K562 (cell line): Measurements from ENCODE around the gene ADORA2A. TPM values are rescaled to one million over a fixed set of nuclear protein-coding genes. Genes with fewer than 3 reads are reported as not detected.

Experiments
- ATAC-seq: fragments of 200-7000 bp; cut with Tn5 transposase; 3 replicates; pipeline ENCODE4 v1.9.1; 2020; ENCODE audit warnings: moderate library complexity
- BruUV-seq: library from RNA; stranded (reverse); fragments of 400-500 nt; replicated peaks from 2 replicates; lab custom pipeline; 2021; lab: Mats Ljungman, UMichigan
- CTCF ChIA-PET: fragments of 300-600 bp; formaldehyde crosslinking; extraction: SDS; loops from one replicate; lab custom pipeline; 2021; ENCODE audit warnings: low intra/inter-chr PET ratio; lab: Yijun Ruan, JAX
- POLR2A ChIA-PET: fragments of 300-600, 350-650 bp; sonication (Branson Sonifier 250); formaldehyde crosslinking; extraction: SDS; loops from one replicate; lab custom pipeline; 2021; ENCODE audit warnings: antibody characterized with exemption, inconsistent platforms; lab: Yijun Ruan, JAX
- DNase-seq, 4 experiments: peaks; one replicate each; pipeline versions ENCODE4 v3.0.0 to v3.0.0-alpha.2; 2011 to 2018; ENCODE audit warnings: low spot score in 3 of 4, mixed read lengths in 3 of 4; ENCODE audit errors: extremely low read depth in 1 of 4
- FAIRE-seq: peaks from 2 replicates; lab custom pipeline; 2011; peaks lifted over from hg19 to GRCh38; lab: Jason Lieb, UNC
- H2AFZ ChIP-seq: 2 replicates; pipeline ENCODE4 v1.6.0; 2011; ENCODE audit warnings: low read depth, low read length, control low read depth, inconsistent platforms
- H3K27ac ChIP-seq: fragments of 200-600 bp; 3 replicates; pipeline ENCODE4 v1.8.0; 2011; ENCODE audit warnings: low read depth, mild to moderate bottlenecking, control low read depth, inconsistent platforms, low read length, moderate library complexity, mixed read lengths; ENCODE audit errors: extremely low read depth
- H3K27me3 ChIP-seq, 2 experiments: fragments of 300-600 bp in 1 of 2; 2 replicates in 1 of 2; 3 replicates in 1 of 2; pipeline versions ENCODE4 v1.6.0 to v1.8.0; 2011; ENCODE audit warnings: inconsistent platforms in 2 of 2, low read length in 2 of 2, mild to moderate bottlenecking in 1 of 2, mixed read lengths in 1 of 2, moderate library complexity in 1 of 2; ENCODE audit not compliant: control insufficient read depth in 2 of 2, insufficient read depth in 2 of 2
- H3K36me3 ChIP-seq: fragments of 300-600 bp; 3 replicates; pipeline ENCODE4 v1.8.0; 2011; ENCODE audit warnings: mild to moderate bottlenecking, low read length, inconsistent platforms; ENCODE audit not compliant: control insufficient read depth, insufficient read depth
- H3K4me1 ChIP-seq, 2 experiments: fragments of 200-600 bp in 1 of 2; replicated peaks in 1 of 2; 2 replicates in 1 of 2; 3 replicates in 1 of 2; pipeline versions ENCODE4 v1.5.1 to v1.8.0; 2011; ENCODE audit warnings: inconsistent platforms in 2 of 2, low read length in 2 of 2, mild to moderate bottlenecking in 1 of 2, mixed read lengths in 1 of 2, moderate library complexity in 1 of 2; ENCODE audit not compliant: control insufficient read depth in 2 of 2, insufficient read depth in 2 of 2
- H3K4me2 ChIP-seq: 2 replicates; pipeline ENCODE4 v1.6.1; 2011; ENCODE audit warnings: low read length, control low read depth, inconsistent platforms, mixed read lengths; ENCODE audit not compliant: insufficient read depth
- H3K4me3 ChIP-seq: fragments of 200-600 bp; sonication (generic), shearing (Covaris generic); 2 replicates; pipeline ENCODE4 v1.5.1; 2016; ENCODE audit warnings: control low read depth, inconsistent platforms
- H3K79me2 ChIP-seq: fragments of 200-600 bp; 3 replicates; pipeline ENCODE4 v1.8.0; 2011; ENCODE audit warnings: low read length, inconsistent platforms; ENCODE audit not compliant: control insufficient read depth, insufficient read depth
- H3K9ac ChIP-seq, 2 experiments: 2 replicates each; pipeline versions ENCODE4 v1.6.0 to v1.6.1; 2011; ENCODE audit warnings: low read depth in 2 of 2, low read length in 2 of 2, control low read depth in 1 of 2, inconsistent platforms in 1 of 2, mild to moderate bottlenecking in 1 of 2, mixed read lengths in 1 of 2; ENCODE audit not compliant: insufficient read depth in 1 of 2
- H3K9me1 ChIP-seq: one replicate; pipeline ENCODE4 v1.6.0; 2011; ENCODE audit warnings: inconsistent platforms, mild to moderate bottlenecking, low read length, moderate library complexity; ENCODE audit not compliant: control insufficient read depth, insufficient read depth
- H3K9me3 ChIP-seq: replicated peaks from 2 replicates; pipeline ENCODE4 v1.5.1; 2011; ENCODE audit warnings: low read depth, low read length, inconsistent platforms; ENCODE audit not compliant: control insufficient read depth, insufficient read depth
- H4K20me1 ChIP-seq: replicated peaks from 2 replicates; pipeline ENCODE4 v1.6.1; 2011; ENCODE audit warnings: low read length, inconsistent platforms, mixed read lengths; ENCODE audit not compliant: control insufficient read depth, insufficient read depth
- ARID3B ChIP-seq: fragments of 250-450 bp; sonication (Bioruptor Pico); IDR thresholded peaks from 2 replicates; pipeline ENCODE4 v1.4.0; 2020; ENCODE audit warnings: borderline replicate concordance
- CLOCK ChIP-seq: fragments of 250-450 bp; sonication (Bioruptor Pico); IDR thresholded peaks from 2 replicates; pipeline ENCODE4 v1.4.0; 2020; ENCODE audit warnings: mild to moderate bottlenecking, moderate library complexity, borderline replicate concordance
- CREB3 ChIP-seq: fragments of 450-650 bp; conservative IDR thresholded peaks from 2 replicates; pipeline ENCODE4 v1.6.1; 2016; ENCODE audit warnings: missing genetic modification characterization, low read depth, mild to moderate bottlenecking, missing compliant biosample characterization, moderate library complexity
- DPF2 ChIP-seq: fragments of 450-650 bp; IDR thresholded peaks from 2 replicates; pipeline ENCODE4 v1.6.1; 2016
- FOXK1 ChIP-seq: sonication (generic); formaldehyde crosslinking; IDR thresholded peaks from 2 replicates; pipeline ENCODE4 v1.8.0; 2022; ENCODE audit warnings: missing genetic modification reagents, mild to moderate bottlenecking, borderline replicate concordance
- ID3 ChIP-seq, 2 experiments: fragments of 250-450 bp in 1 of 2; fragments of 450-650 bp in 1 of 2; sonication (Bioruptor Pico) in 1 of 2; IDR thresholded peaks; 2 replicates each; pipeline versions ENCODE4 v1.6.1 to v1.8.0; 2016 to 2021; ENCODE audit warnings: mild to moderate bottlenecking in 2 of 2, moderate library complexity in 2 of 2, missing compliant biosample characterization in 1 of 2, missing genetic modification characterization in 1 of 2
- IFI16 ChIP-seq: fragments of 250-450 bp; sonication (Bioruptor Pico); IDR thresholded peaks from 2 replicates; pipeline ENCODE4 v2.1.2; 2022; ENCODE audit warnings: mild to moderate bottlenecking, inconsistent platforms
- PML ChIP-seq: IDR thresholded peaks from 2 replicates; pipeline ENCODE4 v1.6.1; 2012; ENCODE audit warnings: low read length, inconsistent platforms
- POLR2A ChIP-seq: fragments of 450-650 bp; conservative IDR thresholded peaks from 2 replicates; pipeline ENCODE4 v1.6.1; 2016
- PRPF4 ChIP-seq: fragments of 200-400 bp; formaldehyde crosslinking; IDR thresholded peaks from one replicate; pipeline ENCODE4 v1.6.1; 2017; ENCODE audit warnings: low read length, low read depth, mild to moderate bottlenecking; ENCODE audit not compliant: insufficient read depth, poor library complexity, severe bottlenecking
- RFX1 ChIP-seq: fragments of 450-650 bp; IDR thresholded peaks from 2 replicates; pipeline ENCODE4 v1.6.1; 2016; ENCODE audit warnings: mild to moderate bottlenecking, moderate library complexity
- ZNF766 ChIP-seq: fragments of 200-800 bp; sonication (Bioruptor generic); conservative IDR thresholded peaks from 2 replicates; pipeline ENCODE4 v1.6.1; 2016; ENCODE audit warnings: missing genetic modification characterization, missing compliant biosample characterization
- WGBS: fragments of 100-300 bp; shearing (Covaris generic); methylation state at CpG from one replicate; pipeline ENCODE4 v1.1.6; 2016; ENCODE audit warnings: low coverage, mixed read lengths; ENCODE audit not compliant: insufficient coverage; ENCODE audit errors: missing lambda C conversion rate; 5-methylcytosine and 5-hydroxymethylcytosine counted together
- in situ Hi-C: fragments of 300-500 bp; cut with MboI; formaldehyde crosslinking; loops from 4 replicates; pipeline ENCODE4 v1.15.0; 2018; ENCODE audit warnings: inconsistent platforms, mixed read lengths
- intact Hi-C: fragments of 100-400 bp; cut with micrococcal nuclease; formaldehyde crosslinking; loops from 2 replicates; pipeline ENCODE4 v1.14.2; 2022
- polyA plus RNA-seq, 8 experiments: library from polyadenylated mRNA; depleted of rRNA in 4 of 8; stranded (reverse) in 5 of 8; unstranded in 3 of 8; fragments of >200 nt; fragmentation: Nextera tagmentation in 2 of 8; fragmentation: Illumina TruSeq in 1 of 8; extraction: Ambion mirVana in 2 of 8; extraction: Trizol in 1 of 8; gene quantifications; 2 replicates each; pipeline versions ENCODE4 v1.2.1 to v1.2.3, GENCODE V29; 2011 to 2014; ENCODE audit warnings: inconsistent platforms in 1 of 8, missing spikeins in 1 of 8
- total RNA-seq, 7 experiments: library from RNA; depleted of rRNA in 6 of 7; stranded (reverse); fragments of >200 nt in 6 of 7; fragmentation: Illumina TruSeq in 2 of 7; extraction: Trizol in 2 of 7; gene quantifications; 2 replicates each; pipeline versions ENCODE4 v1.2.1 to v1.2.3, GENCODE V29; 2011 to 2021; ENCODE audit warnings: low replicate concordance in 1 of 7

The ADORA2A gene
- total and polyA plus RNA-seq, 9 of the 15 experiments (the other 6 are each of a cell fraction or from before 2014, with no cell fraction given) = 0.15 to 2.1 (median 0.66) TPM; not detected in 2

- TF ChIP-seq CLOCK (CRISPR knock-in tag) (no peak), ZNF766 (CRISPR knock-in tag) (no peak), RFX1 (no peak), PRPF4 (no peak)
These were observed 34.3 kb upstream of the ADORA2A start (continued) for GRCh38 chr22:24393012-24393559.

GRCh38 chr22:24393848-24394247, 33.6 kb upstream of the ADORA2A start:
- no peak for FAIRE-seq
- Histone ChIP-seq H3K4me3 (no peak overlapping the region), H3K4me1 (peaks cover 0 to 13% of the 10 kb centered on the region in 2 experiments; a peak in 3 of 5 replicates), H4K20me1 (no peaks in the 10 kb centered on the region), H2AFZ (no peak overlapping the region), H3K9me1 (no peaks in the 10 kb centered on the region), H3K36me3 (peaks cover 29% of the 10 kb centered on the region; the same call in 2 of the 3 replicates), H3K9me3 (no peaks in the 10 kb centered on the region), H3K79me2 (no peaks in the 10 kb centered on the region), H3K27me3 (no peaks in the 10 kb centered on the region), H3K27ac (no peak overlapping the region), H3K4me2 (no peak overlapping the region), H3K9ac (no peak overlapping the region)
- in situ Hi-C loops = no loop called here
- intact Hi-C loops = loop anchor here (10.0 kb wide), 1 partner anchor 69 kb away; no protein-coding TSS in a partner anchor
- BruUV-seq = no TSS peak
- DNase-seq = no peak
- no peak for ATAC-seq
- POLR2A ChIA-PET = interaction anchor here (0.5 to 0.8 kb wide), 3 partner anchors 13 to 279 kb away, joined by 3 to 4 read pairs (median 3); no protein-coding TSS in a partner anchor
- WGBS = 86% methylated on average over 3 of the region's 3 CpGs
- CTCF ChIA-PET = no interaction called here
- TF ChIP-seq ARID3B (CRISPR knock-in tag) (no peak), POLR2A (no peak), FOXK1 (CRISPR knock-in tag) (no peak), IFI16 (no peak), DPF2 (no peak), CREB3 (tag) (no peak), ID3 (CRISPR knock-in tag; IDR thresholded peaks at IDR 0.05) (no peak), ID3 (tag; IDR thresholded peaks at IDR 0.05) (no peak), PML (no peak)
